Aorta (tissue), 5 donors: ENCODE data around the gene PAPSS1. TPM values are rescaled to one million over a fixed set of nuclear protein-coding genes. Genes with fewer than 3 reads are reported as not detected.
"Not testable (repeated sequence)": the region's sequence is repeated elsewhere in the genome, so short reads cannot be mapped to it uniquely, and the experiment has no call there.

Experiments
- ATAC-seq: fragments of 200-7000 bp; cut with Tn5 transposase; one replicate; pipeline ENCODE4 v1.9.1; 2022; ENCODE audit warnings: moderate library complexity; ENCODE audit not compliant: low FRiP score
- DNase-seq, 2 donors: peaks; one replicate each; pipeline ENCODE4 v3.0.0-alpha.2; 2020
- H3K27ac ChIP-seq, 2 donors: one replicate each; pipeline ENCODE4 v1.5.1; 2013; ENCODE audit warnings: low read length in 2 of 2, mild to moderate bottlenecking in 2 of 2, moderate library complexity in 2 of 2, control low read depth in 1 of 2, inconsistent platforms in 1 of 2, low read depth in 1 of 2
- H3K27me3 ChIP-seq, 2 donors: one replicate each; pipeline ENCODE4 v1.6.1; 2013; ENCODE audit warnings: control low read depth in 1 of 2, low read length in 1 of 2, mild to moderate bottlenecking in 1 of 2, moderate library complexity in 1 of 2; ENCODE audit not compliant: insufficient read depth in 2 of 2, control insufficient read depth in 1 of 2
- H3K36me3 ChIP-seq, 2 donors: one replicate each; pipeline ENCODE4 v1.6.1; 2013; ENCODE audit warnings: control low read depth in 1 of 2, low read length in 1 of 2, mild to moderate bottlenecking in 1 of 2; ENCODE audit not compliant: insufficient read depth in 2 of 2, control insufficient read depth in 1 of 2
- H3K4me1 ChIP-seq, 2 donors: one replicate each; pipeline ENCODE4 v1.6.1; 2013; ENCODE audit warnings: low read length in 2 of 2, control low read depth in 1 of 2, mild to moderate bottlenecking in 1 of 2, moderate library complexity in 1 of 2; ENCODE audit not compliant: insufficient read depth in 2 of 2, control insufficient read depth in 1 of 2
- H3K4me3 ChIP-seq, 2 donors: one replicate each; pipeline ENCODE4 v1.5.1; 2013; ENCODE audit warnings: low read length in 2 of 2, control low read depth in 1 of 2, mild to moderate bottlenecking in 1 of 2
- H3K9me3 ChIP-seq: one replicate; pipeline ENCODE4 v1.6.1; 2013; ENCODE audit warnings: mild to moderate bottlenecking, low read length; ENCODE audit not compliant: control insufficient read depth
- WGBS, 2 donors: extraction: QIAGEN DNeasy Blood & Tissue Kit; methylation state at CpG; one replicate each; pipeline ENCODE4 v1.1.7; 2013; 5-methylcytosine and 5-hydroxymethylcytosine counted together
- intact Hi-C, 2 donors: fragments of 100-400 bp; cut with DNase I; formaldehyde crosslinking; loops; one replicate each; pipeline versions ENCODE4 v1.14.2 to v1.15.0; 2022
- polyA plus RNA-seq, 2 donors: library from polyadenylated mRNA; stranded (reverse); fragments of 200-250 nt; gene quantifications; one replicate each; pipeline ENCODE4 v1.2.3, GENCODE V29; 2013
- total RNA-seq, 2 donors: library from RNA; stranded (reverse); fragmentation: NEBNext Ultra II Directional; extraction: Animal tissue kit (Norgen Biotek cat#: 25700); gene quantifications; one replicate each; pipeline ENCODE4 v1.2.1, GENCODE V29; 2021
- donor health status: healthy with polysubstance abuse.
- donor health status: Bipolar disorder and iron deficiency.
- donor health status: DM: no; HTN: no; CAD: no.
- donor health status: DM: no; HTN: no; CAD: no.
- donor health status: DM: yes; HTN: yes; CAD: no.

The PAPSS1 gene
- total and polyA plus RNA-seq, 4 donors = 20.4 to 38.5 (median 31.1) TPM

- Histone ChIP-seq H3K27me3 (no peaks in the 10 kb centered on the region), H3K4me1 (no peaks in the 10 kb centered on the region), H3K9me3 (peaks cover 5% of the 10 kb centered on the region), H3K36me3 (no peaks in the 10 kb centered on the region), H3K4me3 (no peak overlapping the region), H3K27ac (no peak overlapping the region)
- WGBS, 2 donors = 96 to 100% methylated on average over 1 of the region's 1 CpG
- no peak for DNase-seq
- no peak for ATAC-seq
- intact Hi-C loops = no loop called here
Measured at GRCh38 chr4:107705742-107706556, 14.1 kb downstream of the PAPSS1 start.

GRCh38 chr4:107701565-107701964 is 18.5 kb downstream of the PAPSS1 start:
- no peak for ATAC-seq
- intact Hi-C loops = no loop called here
- peaks cover 0 to 2% of the 10 kb centered on the region in 2 donors for H3K36me3 ChIP-seq
- H3K27ac ChIP-seq = no peak overlapping the region
- H3K4me3 ChIP-seq = no peak overlapping the region
- H3K4me1 ChIP-seq = no peaks in the 10 kb centered on the region
- 62 to 70% methylated on average over 1 of the region's 1 CpG for WGBS, 2 donors
- DNase-seq = no peak
- H3K9me3 ChIP-seq = peaks cover 3% of the 10 kb centered on the region
- H3K27me3 ChIP-seq = no peaks in the 10 kb centered on the region

GRCh38 chr4:107699466-107700206 is 20.4 kb downstream of the PAPSS1 start:
- no peak overlapping the region for H3K27ac ChIP-seq
- no peak for DNase-seq
- WGBS, 2 donors = 13 to 27% methylated on average over 2 of the region's 2 CpGs
- no peak for ATAC-seq
- H3K36me3 ChIP-seq = peaks cover 0 to 2% of the 10 kb centered on the region in 2 donors
- no peak overlapping the region for H3K4me3 ChIP-seq
- no peaks in the 10 kb centered on the region for H3K4me1 ChIP-seq
- intact Hi-C loops = no loop called here
- no peaks in the 10 kb centered on the region for H3K9me3 ChIP-seq
- H3K27me3 ChIP-seq = no peaks in the 10 kb centered on the region

- H3K36me3 ChIP-seq, H3K4me3 ChIP-seq, DNase-seq, H3K4me1 ChIP-seq, H3K27me3 ChIP-seq, H3K27ac ChIP-seq, ATAC-seq, intact Hi-C loops, H3K9me3 ChIP-seq: not testable (repeated sequence)
- WGBS, 2 donors = 98 to 99% methylated on average over 6 of the region's 6 CpGs
Measured at GRCh38 chr4:107696187-107696586, 23.8 kb downstream of the PAPSS1 start.

- 1 to 10% methylated on average over 2 of the region's 2 CpGs for WGBS, 2 donors
- no peak overlapping the region for H3K4me3 ChIP-seq
- H3K4me1 ChIP-seq = peaks cover 0 to 6% of the 10 kb centered on the region in 2 donors
- no peak overlapping the region for H3K27ac ChIP-seq
- ATAC-seq = no peak
- no peaks in the 10 kb centered on the region for H3K9me3 ChIP-seq
- intact Hi-C loops = no loop called here
- H3K36me3 ChIP-seq = no peaks in the 10 kb centered on the region
- H3K27me3 ChIP-seq = no peaks in the 10 kb centered on the region
- no peak for DNase-seq
Measured at GRCh38 chr4:107693132-107693531, 26.9 kb downstream of the PAPSS1 start.

GRCh38 chr4:107692202-107692601 is 27.8 kb downstream of the PAPSS1 start:
- WGBS, 2 donors = 92 to 96% methylated on average over 3 of the region's 3 CpGs
- H3K27ac ChIP-seq = no peak overlapping the region
- DNase-seq (no peak), ATAC-seq (no peak)
- H3K4me1 ChIP-seq = peaks cover 0 to 6% of the 10 kb centered on the region in 2 donors
- no peaks in the 10 kb centered on the region for H3K27me3 ChIP-seq
- no peak overlapping the region for H3K4me3 ChIP-seq
- no peaks in the 10 kb centered on the region for H3K9me3 ChIP-seq
- intact Hi-C loops = no loop called here
- no peaks in the 10 kb centered on the region for H3K36me3 ChIP-seq

- no peak overlapping the region for H3K4me3 ChIP-seq
- DNase-seq (no peak), ATAC-seq (no peak)
- no peak overlapping the region for H3K27ac ChIP-seq
- intact Hi-C loops = no loop called here
- H3K27me3 ChIP-seq = no peaks in the 10 kb centered on the region
- 20 to 31% methylated on average over 4 of the region's 4 CpGs for WGBS, 2 donors
- H3K4me1 ChIP-seq = peaks cover 0 to 6% of the 10 kb centered on the region in 2 donors
- no peaks in the 10 kb centered on the region for H3K9me3 ChIP-seq
- H3K36me3 ChIP-seq = no peaks in the 10 kb centered on the region
Measured at GRCh38 chr4:107691378-107691777, 28.7 kb downstream of the PAPSS1 start.

- no peak for DNase-seq
- Histone ChIP-seq H3K27me3 (no peaks in the 10 kb centered on the region), H3K27ac (no peak overlapping the region), H3K4me3 (no peak overlapping the region), H3K9me3 (no peaks in the 10 kb centered on the region), H3K36me3 (peaks cover 2 to 3% of the 10 kb centered on the region in 2 donors), H3K4me1 (peaks cover 0 to 6% of the 10 kb centered on the region in 2 donors)
- no peak for ATAC-seq
- WGBS, 2 donors = 85 to 89% methylated on average over 2 of the region's 2 CpGs
- intact Hi-C loops = no loop called here
Measured at GRCh38 chr4:107689912-107690587, 30.0 kb downstream of the PAPSS1 start.
